ENCODE data around the gene ANKS1B.

The ANKS1B gene

DNA sequence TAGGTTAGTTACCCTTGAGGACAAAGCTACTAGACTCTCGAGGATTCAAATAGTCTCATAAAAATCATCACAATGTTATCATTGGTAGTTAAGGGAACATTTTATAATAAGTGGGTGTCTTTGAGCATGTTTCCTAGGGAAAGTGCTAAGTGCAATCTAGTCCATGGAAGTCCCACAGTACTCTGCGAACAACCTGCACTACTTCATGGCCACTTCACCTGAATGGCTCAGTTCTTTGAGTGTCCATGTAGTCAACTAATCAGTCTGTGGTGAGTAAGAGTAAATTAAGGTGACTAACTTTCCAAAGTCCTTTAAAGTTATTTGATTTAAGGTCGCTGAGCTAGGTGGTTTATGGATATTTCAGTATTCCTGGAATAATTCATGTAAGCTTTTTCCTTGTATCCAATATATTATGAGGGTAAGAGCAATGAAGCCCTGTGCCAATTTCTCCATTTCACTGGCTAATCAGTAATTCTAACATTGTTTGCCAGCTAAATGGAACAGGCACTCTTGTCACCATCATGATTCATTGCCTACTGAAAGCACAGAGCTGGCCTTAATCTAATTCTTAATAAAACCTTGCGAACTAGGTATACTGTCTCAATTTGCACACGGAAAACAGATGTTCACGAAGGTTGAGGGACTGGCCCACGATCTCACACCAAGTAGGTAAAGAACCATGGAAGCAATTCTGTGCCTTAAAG lies 844.6 kb downstream of the ANKS1B start:
- no peak overlapping the region for H3K4me3 ChIP-seq (ENCODE audit: low read length, poor library complexity, severe bottlenecking)
- H3F3A ChIP-seq (ENCODE audit: low read depth): no peaks in the 10 kb centered on the region
- no peak overlapping the region for H3K4me2 ChIP-seq (ENCODE audit: low read depth, low read length, poor library complexity, severe bottlenecking)
- no peaks in the 10 kb centered on the region for H3K27me3 ChIP-seq (ENCODE audit: insufficient read depth, low read length, poor library complexity, severe bottlenecking)
- no peaks in the 10 kb centered on the region for H3K36me3 ChIP-seq (ENCODE audit: insufficient read depth, low read length)
- no peaks in the 10 kb centered on the region for H4K20me1 ChIP-seq (ENCODE audit: insufficient read depth, low read length, poor library complexity, severe bottlenecking)
- no peaks in the 10 kb centered on the region for H3K4me1 ChIP-seq (ENCODE audit: insufficient read depth, low read length, poor library complexity, severe bottlenecking)
- TF ChIP-seq CTCF (conservative IDR thresholded peaks at IDR 0.05; ENCODE audit: low read length): no peak
- no peak for TF ChIP-seq EZH2phosphoT487 (IDR thresholded peaks at IDR 0.05; ENCODE audit: borderline replicate concordance)
- no peaks in the 10 kb centered on the region for H3K9me2 ChIP-seq (replicated peaks; ENCODE audit: low read depth, low read length)
- no peaks in the 10 kb centered on the region for H3K9me3 ChIP-seq (ENCODE audit: insufficient read depth, low read depth, low read length)
- H2AFZ ChIP-seq (ENCODE audit: low read length): no peak overlapping the region
- H3K79me2 ChIP-seq (ENCODE audit: insufficient read depth, low read length): no peaks in the 10 kb centered on the region
- no peak overlapping the region for H3K9ac ChIP-seq (ENCODE audit: low read depth, low read length, poor library complexity, severe bottlenecking)

DNA sequence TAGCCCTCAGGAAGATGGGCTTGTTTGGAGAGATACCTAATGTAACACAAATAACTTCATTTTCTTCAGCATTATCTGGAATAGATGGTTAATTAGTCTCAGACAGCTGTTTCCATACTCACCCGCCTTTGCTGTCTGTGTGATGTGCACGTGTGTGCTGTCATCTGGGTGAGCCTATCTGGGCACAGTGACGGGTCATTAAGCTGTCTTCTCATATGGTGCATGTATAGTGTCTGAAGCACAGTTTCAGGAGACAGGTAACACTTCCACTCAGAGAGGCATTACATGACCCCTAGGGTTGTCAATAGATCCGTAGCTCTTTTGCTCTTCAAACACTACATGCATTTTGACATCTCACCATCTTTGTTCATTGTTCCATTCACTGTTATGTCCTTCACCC lies 846.3 kb downstream of the ANKS1B start:
- Histone ChIP-seq H3K4me3 (ENCODE audit: low read length, poor library complexity, severe bottlenecking) (no peak overlapping the region), H3K36me3 (ENCODE audit: insufficient read depth, low read length) (no peaks in the 10 kb centered on the region), H3K9me2 (replicated peaks; ENCODE audit: low read depth, low read length) (no peaks in the 10 kb centered on the region), H2AFZ (ENCODE audit: low read length) (no peak overlapping the region), H3K4me2 (ENCODE audit: low read depth, low read length, poor library complexity, severe bottlenecking) (no peak overlapping the region), H3K79me2 (ENCODE audit: insufficient read depth, low read length) (no peaks in the 10 kb centered on the region), H3K9ac (ENCODE audit: low read depth, low read length, poor library complexity, severe bottlenecking) (no peak overlapping the region), H3K4me1 (ENCODE audit: insufficient read depth, low read length, poor library complexity, severe bottlenecking) (no peaks in the 10 kb centered on the region), H3K9me3 (ENCODE audit: insufficient read depth, low read depth, low read length) (no peaks in the 10 kb centered on the region), H3F3A (ENCODE audit: low read depth) (no peaks in the 10 kb centered on the region), H4K20me1 (ENCODE audit: insufficient read depth, low read length, poor library complexity, severe bottlenecking) (no peaks in the 10 kb centered on the region), H3K27me3 (ENCODE audit: insufficient read depth, low read length, poor library complexity, severe bottlenecking) (no peaks in the 10 kb centered on the region)
- TF ChIP-seq EZH2phosphoT487 (IDR thresholded peaks at IDR 0.05; ENCODE audit: borderline replicate concordance): no peak

GRCh38 chr12:99137124-99137855 lies 847.4 kb downstream of the ANKS1B start:
- Histone ChIP-seq H3K4me3 (ENCODE audit: low read length, poor library complexity, severe bottlenecking) (no peak overlapping the region), H3K36me3 (ENCODE audit: insufficient read depth, low read length) (no peaks in the 10 kb centered on the region), H3K4me2 (ENCODE audit: low read depth, low read length, poor library complexity, severe bottlenecking) (no peak overlapping the region), H3K9ac (ENCODE audit: low read depth, low read length, poor library complexity, severe bottlenecking) (no peak overlapping the region), H3K9me3 (ENCODE audit: insufficient read depth, low read depth, low read length) (no peaks in the 10 kb centered on the region), H3K79me2 (ENCODE audit: insufficient read depth, low read length) (no peaks in the 10 kb centered on the region), H2AFZ (ENCODE audit: low read length) (no peak overlapping the region), H4K20me1 (ENCODE audit: insufficient read depth, low read length, poor library complexity, severe bottlenecking) (no peaks in the 10 kb centered on the region), H3K27me3 (ENCODE audit: insufficient read depth, low read length, poor library complexity, severe bottlenecking) (no peaks in the 10 kb centered on the region), H3K9me2 (replicated peaks; ENCODE audit: low read depth, low read length) (no peaks in the 10 kb centered on the region), H3F3A (ENCODE audit: low read depth) (no peaks in the 10 kb centered on the region), H3K4me1 (ENCODE audit: insufficient read depth, low read length, poor library complexity, severe bottlenecking) (no peaks in the 10 kb centered on the region)
- no peak for TF ChIP-seq CTCF (conservative IDR thresholded peaks at IDR 0.05; ENCODE audit: low read length)
- TF ChIP-seq EZH2phosphoT487 (IDR thresholded peaks at IDR 0.05; ENCODE audit: borderline replicate concordance): no peak
